Hindlimb muscle (tissue), 1 donor: ENCODE data around the gene MCOLN2. TPM values are rescaled to one million over a fixed set of nuclear protein-coding genes. Genes with fewer than 3 reads are reported as not detected.
"Not testable (repeated sequence)": the region's sequence is repeated elsewhere in the genome, so short reads cannot be mapped to it uniquely, and the experiment has no call there.

Experiments
- DNase-seq: peaks from one replicate; pipeline ENCODE4 v3.0.0-alpha.2; 2013
- polyA plus RNA-seq: library from polyadenylated mRNA; unstranded; fragments of 120-200 nt; gene quantifications from one replicate; pipeline ENCODE4 v1.2.1, GENCODE V29; 2013; ENCODE audit not compliant: insufficient read length

Gene MCOLN2
- 0.08 TPM for polyA plus RNA-seq

DNA sequence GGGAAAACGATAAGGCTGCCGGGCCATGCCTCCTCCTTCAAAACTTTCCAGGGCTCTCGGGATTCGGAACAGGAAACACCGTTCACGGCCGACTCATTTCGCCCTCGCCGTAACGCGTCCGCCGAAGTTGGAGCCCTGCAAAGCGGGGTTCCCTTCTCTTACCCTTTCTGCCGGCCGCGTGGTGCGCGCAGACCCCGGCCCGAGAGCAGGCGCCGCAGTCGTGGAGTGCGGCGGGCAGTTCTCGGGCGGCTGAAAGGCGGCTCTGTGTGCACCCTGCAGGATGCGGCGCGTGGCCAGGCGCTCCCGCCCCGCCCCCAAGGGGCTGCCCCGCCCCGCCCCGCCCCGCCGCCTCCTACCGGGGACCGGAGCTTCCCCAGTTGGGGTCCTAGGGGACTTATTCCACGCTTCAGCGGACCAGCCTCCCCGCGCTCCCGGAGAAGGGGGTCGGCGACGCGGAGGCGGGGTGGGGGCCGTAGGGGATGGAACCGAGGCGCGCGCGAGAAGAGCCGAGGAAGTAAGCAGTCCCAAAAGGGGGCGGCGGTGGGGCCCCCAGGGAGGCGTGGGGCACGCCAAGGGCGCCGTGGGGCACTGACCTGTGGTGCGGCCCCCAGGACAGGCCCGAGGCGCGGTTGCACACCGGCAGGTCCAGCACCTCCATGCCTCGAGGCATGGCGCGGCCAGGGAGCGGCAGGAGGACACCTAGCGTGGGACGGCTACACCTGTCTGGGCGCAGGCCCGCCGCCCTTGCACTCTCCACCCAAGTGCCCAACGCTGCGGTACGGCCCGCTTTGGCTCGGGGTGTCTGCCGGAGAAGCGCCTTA is at the start of gene MCOLN2:
Gene MCOLN2, minus strand, starts transcription at position 268 of the 821 bp plus-strand sequence. Its CDS starts 241 bp downstream, at position 27.
- no peak for DNase-seq

DNA sequence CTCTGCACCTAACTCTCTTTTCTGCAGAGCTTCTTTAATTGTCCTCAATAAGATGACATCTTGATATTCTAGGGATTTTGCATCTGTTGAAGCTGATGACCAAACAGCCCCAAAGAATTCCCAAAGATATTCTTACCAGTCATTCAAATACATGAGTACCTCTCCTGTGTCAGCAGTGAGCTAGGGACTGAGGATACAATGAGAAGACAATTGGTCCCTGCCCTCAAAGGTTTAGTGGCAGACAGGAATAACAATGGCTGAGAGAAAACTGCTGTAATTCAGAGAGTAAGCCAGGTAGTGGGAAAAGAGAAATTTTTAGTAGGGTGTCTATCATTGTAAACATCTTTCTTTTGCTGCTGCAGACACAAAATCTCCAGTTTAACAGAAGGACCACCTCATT is 45.5 kb upstream of the MCOLN2 start:
- no peak for DNase-seq

DNA sequence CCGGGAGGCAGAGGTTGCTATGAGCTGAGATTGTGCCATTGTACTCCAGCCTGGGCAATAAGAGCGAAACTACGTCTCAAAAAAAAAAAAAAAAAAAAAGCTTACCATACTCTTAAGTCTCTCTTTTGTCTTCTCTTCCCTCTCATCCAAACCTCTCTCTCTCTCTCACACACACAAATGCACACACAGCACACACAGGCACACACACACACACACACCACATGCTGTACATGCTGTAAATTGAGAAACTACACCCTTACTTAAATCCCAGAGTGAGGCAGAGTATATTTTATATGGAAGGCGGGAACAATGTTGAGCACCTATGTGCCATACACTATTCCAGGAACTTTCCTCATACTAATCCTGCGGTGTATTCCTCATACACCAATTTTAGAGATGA is 44.9 kb upstream of the MCOLN2 start:
- no peak for DNase-seq

DNA sequence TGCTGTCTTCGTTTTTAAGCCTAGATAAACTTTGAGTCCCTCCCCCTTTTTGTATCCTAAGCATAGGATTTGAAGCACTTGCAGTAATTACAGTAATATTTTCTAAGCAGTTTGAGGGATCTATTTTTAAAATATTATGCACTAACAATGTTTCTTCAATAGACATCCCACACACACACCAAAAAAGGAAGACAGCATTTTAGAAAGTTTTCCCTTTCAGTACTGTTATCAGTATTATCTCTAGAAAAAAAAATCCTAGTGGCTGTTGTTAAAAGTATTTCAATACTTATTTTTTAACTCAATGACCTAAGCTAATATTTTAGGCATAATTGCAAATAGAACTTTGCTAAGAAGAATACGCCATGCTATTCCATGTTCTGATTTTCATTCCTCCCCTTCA is 36.3 kb upstream of the MCOLN2 start:
- DNase-seq, result no peak

DNA sequence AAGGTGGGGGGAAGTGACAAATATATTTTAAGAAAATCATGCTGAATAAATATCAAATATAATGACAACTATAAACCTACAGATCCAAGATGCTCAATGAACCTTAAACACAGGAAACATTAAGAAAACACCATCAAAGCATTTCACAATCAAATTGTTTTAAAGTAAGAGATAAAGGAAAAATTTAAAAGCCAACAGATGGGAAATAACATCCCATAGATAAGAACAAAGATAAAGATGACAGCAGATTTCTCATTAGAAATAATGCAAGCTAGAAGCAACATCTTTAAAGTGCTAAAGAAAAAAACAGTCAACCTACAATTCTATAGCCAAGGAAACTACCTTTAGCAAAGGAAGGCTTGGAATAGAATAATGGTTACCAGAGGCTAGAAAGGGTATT is 33.6 kb upstream of the MCOLN2 start:
- DNase-seq, result no peak

DNA sequence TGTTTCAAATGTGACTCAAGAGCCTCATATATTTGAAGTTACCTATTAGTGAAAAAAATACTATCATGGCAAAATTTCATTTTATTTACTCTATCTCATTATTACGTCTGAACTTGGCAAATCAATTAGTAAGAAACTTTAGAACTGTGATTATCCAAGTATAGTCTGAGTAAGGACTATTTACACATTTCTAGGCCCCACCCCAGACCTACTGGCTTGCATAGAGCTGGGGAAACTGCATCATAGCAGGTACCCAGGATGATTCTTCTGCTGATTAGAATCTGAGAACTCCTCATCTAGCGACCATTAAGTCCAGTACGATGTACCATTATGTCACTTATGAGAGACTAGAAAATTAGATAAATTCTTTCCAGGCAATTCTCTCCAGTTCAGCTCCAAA is 31.2 kb upstream of the MCOLN2 start:
- no peak for DNase-seq

DNA sequence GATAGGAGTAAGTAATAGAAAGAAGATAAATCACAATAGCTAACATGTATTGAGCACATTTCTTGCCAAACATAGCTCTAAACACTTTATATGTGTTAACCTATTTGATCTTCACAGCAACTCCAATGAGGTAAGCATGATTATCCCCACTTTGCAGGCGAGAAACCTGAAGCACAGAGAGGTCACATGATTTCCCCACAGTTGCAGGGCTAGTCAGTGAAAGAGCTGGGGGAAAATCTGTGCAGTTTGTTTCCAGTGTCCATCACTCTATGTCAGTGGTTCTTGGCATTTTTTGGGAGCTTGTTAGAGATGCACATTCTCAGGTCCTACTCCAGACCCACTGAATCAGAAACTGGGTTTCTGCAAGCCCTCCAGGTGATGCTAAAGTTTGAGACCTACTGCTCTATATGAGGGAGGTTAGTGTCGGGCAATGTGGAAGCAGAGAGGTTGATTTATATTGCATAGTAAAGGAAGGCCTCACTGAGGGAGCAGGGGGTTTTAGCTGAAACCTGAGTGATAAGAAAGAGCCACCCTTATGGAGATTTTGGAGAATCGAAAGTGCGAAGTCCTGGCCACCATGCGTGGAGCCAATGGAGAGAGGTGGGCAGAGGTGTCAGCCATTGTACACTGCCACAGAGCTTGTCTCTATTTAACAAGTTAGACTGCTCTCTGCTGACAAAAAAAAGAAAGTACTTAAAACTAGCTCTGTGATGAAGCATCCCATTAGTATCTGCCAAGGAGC is 30.5 kb upstream of the MCOLN2 start:
- no peak for DNase-seq

DNA sequence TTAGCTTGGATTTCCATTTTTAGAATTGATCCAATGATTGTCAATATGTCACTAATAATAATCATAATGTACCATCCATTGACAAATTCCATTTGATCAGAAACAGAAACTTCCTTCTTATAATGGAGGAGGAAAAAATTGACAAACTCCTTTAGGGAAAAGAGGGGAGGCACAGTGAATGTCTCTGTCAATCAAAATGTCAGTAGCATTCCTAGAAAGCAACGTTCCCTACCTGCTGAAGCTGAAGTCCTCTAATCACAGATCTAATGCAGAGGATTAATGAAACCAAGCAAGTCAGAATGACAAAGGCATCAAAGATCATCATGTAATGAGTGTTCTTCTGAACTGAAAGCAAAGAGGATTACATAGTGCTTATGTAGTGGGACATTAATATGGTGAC is 29.0 kb upstream of the MCOLN2 start:
- no peak for DNase-seq

DNA sequence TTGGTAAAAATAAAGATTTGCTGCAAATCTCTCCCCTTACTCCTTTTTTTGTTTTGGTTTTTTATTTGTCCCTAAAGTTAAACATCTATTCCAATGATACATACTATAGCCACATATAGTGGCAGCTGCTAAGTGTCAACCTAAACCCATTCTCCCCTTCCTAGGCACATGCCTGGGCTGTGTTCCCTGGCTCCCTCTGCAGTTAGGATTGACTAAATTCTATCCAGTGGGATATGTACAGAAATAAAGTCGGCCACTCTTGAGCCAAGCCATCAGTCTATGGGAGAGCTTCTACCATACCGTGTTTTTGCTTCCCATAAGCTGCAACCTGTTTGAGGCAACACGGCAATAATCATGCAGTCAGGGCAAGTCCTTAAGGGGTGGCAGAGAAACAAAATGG is 27.8 kb upstream of the MCOLN2 start:
- no peak for DNase-seq

DNA sequence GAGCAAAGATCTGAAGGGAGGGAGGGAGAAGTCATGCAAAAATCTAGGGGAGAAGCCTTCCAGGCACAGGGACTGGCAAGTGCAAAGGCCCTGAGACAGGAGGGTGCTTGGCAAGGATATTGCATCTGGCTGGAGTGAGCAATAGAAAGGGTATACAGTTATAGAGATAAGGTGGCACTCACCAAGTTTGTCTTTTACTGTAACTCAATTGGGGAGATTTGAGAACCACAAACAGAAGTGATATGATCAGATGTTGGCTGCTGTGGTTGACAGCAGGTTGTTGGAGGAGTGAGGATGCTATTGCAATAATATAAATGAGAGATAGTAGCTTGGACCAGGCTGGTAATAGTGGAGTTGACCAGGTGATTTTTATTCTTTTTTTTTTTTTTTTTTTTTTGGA is 25.8 kb upstream of the MCOLN2 start:
- no peak for DNase-seq

DNA sequence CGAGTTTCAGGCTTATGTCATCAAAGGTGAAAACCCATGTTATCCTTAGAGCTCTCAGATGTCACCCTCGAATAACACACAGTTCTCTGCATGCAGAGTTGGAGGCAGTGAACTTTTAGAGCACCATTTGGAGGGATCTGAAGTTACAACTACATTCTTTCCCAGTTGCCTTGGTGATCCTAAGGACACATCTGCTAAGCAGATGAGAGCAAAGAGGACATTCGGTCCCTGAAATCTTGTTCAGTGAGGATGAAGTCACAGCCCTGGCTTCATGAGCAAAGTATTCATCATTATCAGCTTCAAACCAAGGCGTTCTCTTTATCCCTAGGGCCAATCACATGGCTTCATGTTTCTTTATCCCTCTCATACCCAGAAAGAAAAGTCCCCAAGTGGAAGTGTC is 23.1 kb upstream of the MCOLN2 start:
- DNase-seq, result peak; percentile 46

DNA sequence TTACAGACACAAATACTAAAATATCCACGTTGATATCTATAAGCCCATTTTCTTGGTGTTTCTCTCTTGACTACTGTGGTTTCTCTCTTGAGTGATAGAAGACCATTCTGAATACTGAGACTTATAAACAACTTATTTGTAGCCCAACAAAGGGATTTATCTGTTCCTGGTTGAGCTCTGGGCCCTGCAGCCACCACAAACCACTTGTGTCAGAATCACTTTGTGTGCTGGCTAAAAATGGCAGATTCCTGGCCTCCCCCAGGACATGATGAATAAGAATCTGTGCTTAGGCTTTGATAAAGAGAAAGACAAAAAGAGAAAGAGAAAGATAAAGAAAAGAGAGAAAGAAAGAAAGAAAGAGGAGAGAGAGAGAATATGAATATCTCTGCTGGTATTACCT is 18.9 kb upstream of the MCOLN2 start:
- no peak for DNase-seq

DNA sequence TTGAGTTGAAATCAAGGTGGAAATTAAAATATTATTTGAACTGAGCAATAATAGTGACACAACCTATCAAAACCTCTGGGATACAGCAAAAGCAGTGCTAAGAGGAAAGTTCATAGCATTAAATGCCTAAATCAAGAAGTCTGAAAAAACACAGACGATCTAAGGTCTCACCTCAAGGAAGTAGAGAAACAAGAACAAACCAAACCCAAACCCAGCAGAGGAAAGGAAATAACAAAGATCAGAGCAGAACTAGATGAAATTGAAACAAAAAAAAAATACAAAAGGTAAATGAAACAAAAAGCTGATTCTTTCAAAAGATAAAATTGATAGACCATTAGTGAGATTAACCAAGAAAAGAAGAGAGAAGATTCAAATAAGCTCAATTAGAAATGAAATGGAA is 8.7 kb upstream of the MCOLN2 start:
- DNase-seq, result not testable (repeated sequence)

DNA sequence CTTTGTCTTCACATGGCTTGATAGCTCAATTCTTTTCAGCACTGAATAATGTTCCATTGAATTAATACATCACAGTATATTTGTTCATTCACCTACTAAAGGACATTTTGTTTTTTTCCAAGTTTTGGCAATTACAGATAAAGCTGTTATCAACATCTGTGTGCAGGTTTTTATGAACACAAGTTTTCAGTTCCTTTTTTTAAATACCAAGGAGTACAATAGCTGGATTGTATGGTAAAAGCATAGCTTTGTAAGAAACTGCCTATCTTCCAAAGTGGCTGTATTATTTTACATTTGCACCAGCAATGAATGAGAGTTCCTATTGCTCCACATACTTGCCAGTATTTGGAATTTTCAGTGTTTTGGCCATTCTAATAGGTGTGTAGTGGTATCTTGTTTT is 4.8 kb upstream of the MCOLN2 start:
- no peak for DNase-seq

DNA sequence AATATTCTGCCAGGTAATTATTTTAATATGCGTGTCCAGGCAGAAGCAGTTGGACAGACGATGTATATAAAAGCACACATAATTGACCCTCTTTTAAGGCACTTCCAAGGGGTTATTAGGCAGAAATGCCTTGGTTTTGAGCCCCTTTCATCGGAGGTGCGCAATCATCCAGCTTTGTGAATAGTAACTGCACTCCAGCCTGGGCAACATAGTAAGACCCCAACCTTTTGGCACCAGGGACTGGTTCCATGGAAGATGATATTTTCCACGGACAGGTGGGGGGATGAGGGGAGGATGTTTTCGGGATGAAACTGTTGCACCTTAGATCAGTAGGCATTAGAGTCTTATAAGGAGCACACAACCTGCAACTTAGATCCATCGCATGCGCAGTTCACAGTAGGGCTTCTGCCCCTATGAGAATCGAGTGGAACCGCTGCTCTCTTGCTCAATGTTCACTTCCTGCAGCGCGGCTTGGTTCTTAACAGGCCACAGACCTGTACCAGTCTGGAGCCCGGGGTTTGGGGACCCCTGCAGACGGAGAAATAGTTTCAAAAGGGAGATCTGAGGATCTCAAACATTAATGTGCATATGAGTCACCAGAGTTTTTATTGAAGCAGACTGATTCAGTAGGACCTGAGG is 1.8 kb upstream of the MCOLN2 start:
- DNase-seq, result no peak

DNA sequence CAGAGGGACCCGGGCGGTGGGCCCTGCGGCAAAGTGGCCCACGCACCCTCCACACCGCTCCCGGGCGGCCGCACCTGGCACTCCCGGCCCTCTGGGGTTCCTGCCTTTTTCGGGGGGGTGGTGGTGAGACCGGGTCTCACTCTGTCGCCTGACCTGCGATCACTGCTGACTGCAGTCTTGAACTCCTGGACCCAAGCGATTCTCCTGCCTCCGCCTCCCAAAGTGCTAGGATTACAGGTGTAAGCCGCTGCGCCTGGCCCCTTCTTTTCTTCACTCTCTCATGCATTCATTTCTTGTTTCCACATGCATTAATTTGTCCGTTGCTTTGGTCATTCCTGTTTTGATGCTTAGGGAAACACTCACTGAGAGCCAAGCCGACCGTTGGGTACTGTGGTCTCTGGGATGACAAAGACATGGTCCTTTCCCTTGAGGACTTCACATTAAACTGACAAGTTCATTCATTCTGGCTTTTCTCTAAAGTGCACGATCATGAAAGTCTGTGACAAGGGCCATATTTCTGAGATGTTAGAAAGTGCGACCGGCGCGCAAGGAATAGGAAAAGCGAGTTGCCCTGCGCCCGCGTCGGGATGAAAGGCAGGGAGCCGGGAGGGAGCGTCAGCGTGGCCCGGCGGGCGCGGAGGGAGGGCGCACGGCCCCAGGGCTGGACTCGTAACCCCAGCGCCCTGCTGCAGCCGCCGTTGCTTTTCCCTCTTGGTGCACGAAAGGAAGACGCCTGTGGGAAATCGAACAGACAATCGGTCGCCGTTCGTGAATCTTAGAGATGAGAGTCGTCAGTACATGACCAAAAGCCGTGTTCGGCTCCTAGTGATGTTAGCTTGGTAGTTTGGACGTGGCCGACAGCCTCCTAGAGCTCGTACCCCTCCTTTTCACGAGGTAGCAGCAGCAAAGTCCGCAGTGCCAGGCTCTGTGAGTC is 1.0 kb upstream of the MCOLN2 start:
- no peak for DNase-seq

DNA sequence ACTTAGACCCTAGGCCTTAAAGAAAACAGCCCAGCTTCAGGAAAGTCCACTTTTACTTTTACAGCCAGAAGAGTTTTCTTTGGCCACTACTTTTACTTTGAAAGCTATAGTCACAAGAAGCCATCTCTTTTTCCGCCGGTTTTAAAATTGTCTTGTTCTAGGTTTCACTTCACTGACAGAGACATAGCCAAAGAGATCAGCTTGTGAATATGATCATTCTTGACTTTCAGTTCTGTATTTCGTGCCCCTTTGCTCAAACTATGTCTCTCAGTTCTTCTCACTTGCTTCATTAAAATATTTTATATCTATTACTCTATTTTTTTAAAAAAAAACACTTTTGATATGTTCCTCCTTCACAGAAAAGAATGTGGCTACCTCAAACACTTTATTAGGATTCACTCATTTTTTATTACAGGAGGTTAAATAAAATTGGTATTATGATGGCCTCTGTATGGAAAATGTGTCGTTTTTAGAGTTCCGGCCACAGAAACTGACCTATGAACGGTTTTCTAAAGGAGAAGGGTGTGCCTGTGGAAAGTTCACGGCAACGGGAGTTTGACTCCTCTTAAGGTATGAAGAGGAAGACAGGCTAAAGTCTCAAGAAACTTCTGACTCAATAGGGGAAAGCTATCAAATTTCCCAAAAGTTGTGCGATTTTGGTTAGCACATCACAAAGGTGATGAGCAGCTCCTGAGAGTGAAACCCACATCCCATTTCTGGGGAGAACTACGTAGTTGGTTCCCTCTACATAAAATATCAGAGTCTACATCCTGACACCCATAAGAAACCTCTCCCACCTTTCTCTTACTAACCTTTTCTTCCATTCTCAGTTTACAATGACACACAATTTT is 1.2 kb downstream of the MCOLN2 start:
- DNase-seq, result no peak

DNA sequence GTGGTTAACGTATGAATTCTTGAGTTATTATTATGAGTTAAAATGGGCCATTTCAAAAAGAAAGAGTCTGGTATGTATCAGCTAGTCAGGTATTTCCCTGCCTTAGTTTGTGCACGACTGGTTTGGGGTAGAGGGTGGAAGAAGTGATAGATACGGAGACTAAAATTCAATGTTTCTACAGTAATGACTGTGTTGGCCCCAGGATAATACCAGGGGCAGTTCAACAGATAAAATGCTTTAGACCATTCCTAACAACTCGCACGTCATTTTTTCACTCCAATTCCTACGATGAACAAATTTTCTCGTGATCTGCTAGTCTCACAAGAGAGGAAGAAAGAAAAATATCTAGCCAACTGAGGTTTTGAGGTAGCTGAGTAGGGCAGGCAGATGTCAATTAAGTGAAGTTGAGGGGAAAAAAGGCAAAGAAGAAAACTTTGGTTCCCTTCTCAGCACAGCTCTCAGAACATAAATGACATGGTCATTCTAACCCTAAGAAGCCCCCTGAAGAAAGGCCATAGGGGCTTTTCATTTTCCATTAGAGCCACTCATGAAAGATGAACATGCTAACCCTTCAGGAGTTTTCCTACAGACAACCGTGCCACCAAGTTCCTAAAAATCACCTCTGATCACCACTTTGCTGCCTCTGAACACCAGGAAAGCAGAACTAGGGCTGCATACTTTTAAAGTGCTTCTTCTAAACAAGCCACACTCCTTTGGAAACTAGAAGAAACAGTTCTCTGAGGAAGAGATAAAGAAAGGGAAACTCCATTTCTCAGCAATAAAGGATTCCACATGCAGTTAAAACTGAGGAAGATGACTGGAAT is 5.6 kb downstream of the MCOLN2 start:
- no peak for DNase-seq

DNA sequence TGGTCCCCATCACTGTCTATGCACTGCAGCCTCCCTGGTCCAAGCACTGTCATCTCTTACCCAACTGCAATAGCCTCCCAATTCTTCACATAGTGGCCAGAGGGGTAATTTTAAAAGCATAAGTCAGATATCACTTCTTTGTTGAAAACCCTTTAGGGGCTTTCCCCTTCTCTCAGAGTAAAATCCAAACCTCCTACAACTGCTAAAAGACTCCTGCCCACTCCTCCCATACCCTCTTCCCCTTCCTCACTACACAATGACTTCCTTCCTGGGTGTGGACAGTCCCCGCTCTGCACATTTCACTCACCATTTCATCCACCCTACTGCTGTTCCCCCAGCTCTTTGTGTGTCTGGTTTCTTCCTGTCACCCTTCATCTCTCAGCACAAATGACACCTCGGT is 8.3 kb downstream of the MCOLN2 start:
- DNase-seq, result no peak

DNA sequence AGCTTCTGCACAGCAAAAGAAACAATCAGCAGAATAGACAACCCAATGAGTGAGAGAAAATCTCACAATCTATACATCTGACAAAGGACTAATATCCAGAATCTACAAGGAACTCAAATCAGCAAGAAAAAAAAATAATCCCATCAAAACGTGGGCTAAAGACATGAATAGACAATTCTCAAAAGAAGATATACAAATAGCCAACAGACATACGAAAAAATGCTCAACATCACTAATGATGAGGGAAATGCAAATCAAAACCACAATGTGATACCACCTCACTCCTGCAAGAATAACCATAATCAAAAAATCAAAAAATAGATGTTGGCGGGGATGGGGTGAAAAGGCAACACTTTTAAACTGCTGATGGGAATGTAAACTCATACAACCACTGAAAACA is 10.4 kb downstream of the MCOLN2 start:
- DNase-seq, result not testable (repeated sequence)

DNA sequence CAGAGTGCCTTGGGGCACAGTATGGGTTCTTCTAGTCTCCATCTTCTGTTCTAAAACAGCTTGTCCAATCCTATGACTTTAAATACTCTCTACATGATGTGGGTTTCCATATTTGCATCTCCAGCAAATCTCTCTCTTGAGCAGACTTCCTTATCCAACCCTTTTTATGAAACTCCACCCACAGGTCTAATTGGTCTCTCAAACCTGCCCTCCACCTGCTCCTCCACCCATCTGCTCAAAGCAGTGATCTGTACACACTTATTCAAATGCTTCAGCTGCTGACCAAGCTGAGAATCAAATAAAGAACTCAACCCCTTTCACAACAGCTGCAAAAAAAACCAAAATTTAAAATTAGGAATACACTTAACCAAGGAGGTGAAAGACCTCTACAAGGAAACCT is 11.5 kb downstream of the MCOLN2 start:
- DNase-seq, result no peak
